ENCODE measurements around the gene PTGES2.

Gene PTGES2

DNA sequence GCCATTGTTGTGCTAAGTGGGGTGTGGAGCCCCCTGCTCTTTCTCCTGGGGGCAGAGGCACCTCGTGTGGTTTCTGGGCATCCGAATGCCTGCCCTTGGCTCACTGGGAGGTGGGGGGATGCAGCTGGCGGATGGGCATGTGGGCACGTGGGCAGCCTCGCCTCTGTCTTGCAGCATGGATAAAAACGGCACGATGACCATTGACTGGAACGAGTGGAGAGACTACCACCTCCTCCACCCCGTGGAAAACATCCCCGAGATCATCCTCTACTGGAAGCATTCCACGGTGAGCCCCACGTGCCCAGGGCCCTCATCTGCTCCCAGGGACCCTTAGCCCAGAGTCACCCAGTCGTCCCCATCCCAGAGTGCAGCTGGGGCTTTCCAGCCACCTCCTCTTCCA, 25.3 kb downstream of the PTGES2 start:
- no peak for DNase-seq

GRCh38 chr9:128101690-128102089, 25.8 kb downstream of the PTGES2 start:
- DNase-seq: no peak

DNA sequence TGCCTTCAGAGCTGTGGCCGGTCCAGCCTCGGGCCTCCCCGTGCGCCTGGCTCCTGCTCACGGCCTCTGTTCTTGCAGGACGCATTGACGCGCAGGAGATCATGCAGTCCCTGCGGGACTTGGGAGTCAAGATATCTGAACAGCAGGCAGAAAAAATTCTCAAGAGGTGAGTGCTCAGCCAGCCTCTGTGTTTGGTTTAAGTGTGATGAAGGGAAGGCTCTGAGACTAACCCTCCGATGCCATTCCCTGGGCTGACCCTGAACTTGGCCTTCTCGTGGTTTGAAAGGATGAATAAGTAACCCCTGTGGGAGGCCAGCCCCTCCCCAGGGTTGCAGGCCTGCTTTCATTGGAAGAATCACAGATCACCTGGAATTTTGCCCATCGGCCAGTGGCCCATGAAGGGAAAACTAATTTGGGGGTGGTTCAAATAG, 26.3 kb downstream of the PTGES2 start:
- DNase-seq: no peak

DNA sequence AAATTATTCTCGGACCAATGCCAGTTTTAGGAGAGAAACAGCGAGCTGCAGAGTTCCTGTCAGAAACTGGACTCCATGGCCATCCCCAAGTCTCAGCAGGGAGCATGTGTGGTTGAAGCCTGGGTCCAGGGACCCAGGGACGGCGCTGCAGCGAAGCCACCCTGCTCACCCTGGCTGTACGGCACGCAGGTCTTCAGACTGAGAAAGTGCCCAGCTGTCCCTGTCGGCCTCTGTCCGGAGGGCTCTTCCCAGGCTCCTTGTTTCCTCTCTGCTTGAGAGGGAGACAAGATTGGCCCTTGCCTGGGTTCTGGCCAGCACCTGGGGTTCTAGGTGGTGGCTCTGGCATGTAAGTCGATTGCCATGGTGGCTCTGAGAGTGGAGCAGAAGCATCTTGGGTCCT, 26.9 kb downstream of the PTGES2 start:
- DNase-seq: no peak

GRCh38 chr9:128099932-128100491, 27.5 kb downstream of the PTGES2 start:
- no peak for DNase-seq

- DNase-seq: no peak
Measured at GRCh38 chr9:128099231-128099931, 28.1 kb downstream of the PTGES2 start.

GRCh38 chr9:128098297-128099230, 29.0 kb downstream of the PTGES2 start:
- DNase-seq: peak in 1 of 2 donors; percentile 65

DNA sequence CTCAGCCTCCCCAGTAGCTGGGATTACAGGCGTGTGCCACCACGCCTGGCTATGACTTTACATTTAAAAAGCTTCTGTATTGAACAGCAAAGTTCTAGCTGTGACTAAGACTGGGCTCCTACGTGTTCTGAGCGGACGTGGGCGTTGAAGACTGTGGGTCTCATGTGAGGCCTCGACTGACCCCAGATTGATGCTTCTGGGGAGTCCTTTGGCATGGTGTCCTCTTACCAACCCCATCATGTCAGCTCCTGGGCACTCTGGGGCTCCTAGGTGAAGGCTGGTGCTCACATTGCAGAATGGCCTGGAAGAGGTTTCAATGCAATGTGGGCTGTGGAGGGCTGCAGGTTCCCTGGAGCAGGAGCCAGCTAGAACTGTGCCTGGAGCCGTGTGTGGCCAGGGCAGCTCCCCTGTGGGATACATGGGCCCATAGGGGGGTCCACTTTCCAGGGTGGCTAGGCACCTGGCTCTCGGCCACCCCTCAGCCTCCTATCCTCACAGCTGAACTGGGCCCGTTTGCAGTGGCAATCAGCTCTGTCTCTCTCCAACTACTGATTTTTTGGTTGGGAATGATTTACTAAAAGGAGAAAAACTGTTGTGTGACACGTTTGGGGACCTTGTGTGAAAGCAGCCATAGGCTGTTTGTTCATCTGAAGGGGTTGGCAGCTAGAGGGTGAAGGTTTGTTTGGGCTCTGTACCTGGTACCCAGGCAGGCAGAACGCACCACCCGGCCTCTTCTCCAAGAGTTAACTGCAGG, 29.8 kb downstream of the PTGES2 start:
- DNase-seq: no peak

GRCh38 chr9:128096616-128097536, 30.7 kb downstream of the PTGES2 start:
- no peak for DNase-seq

GRCh38 chr9:128094950-128095544, 32.5 kb downstream of the PTGES2 start:
- no peak for DNase-seq

GRCh38 chr9:128094166-128094949, 33.2 kb downstream of the PTGES2 start:
- DNase-seq: peak; percentile 71 to 76

DNA sequence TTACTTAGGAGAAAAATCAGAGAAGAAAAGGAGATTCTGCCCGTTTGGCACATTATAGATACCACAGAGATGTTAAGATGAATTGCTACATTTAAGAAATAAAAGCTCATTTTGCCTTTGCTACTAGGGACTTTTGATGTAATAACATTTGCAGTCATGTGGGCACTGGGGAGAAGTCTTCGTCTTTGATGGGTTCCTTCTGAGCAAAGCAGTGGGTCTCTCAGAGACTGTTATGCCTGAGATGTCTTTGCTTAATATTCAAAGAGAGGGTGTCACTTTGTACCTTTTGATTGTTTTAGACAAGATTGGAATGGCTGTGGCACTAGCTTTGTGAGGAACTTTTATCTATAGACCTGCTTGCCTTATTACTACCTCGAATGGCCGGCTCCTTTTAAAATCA, 34.5 kb downstream of the PTGES2 start:
- DNase-seq: no peak

GRCh38 chr9:128092199-128092977, 35.1 kb downstream of the PTGES2 start:
- no peak for DNase-seq

- DNase-seq: no peak
Measured at GRCh38 chr9:128091571-128091970, 36.0 kb downstream of the PTGES2 start.

GRCh38 chr9:128091144-128091543, 36.4 kb downstream of the PTGES2 start:
- DNase-seq: no peak

DNA sequence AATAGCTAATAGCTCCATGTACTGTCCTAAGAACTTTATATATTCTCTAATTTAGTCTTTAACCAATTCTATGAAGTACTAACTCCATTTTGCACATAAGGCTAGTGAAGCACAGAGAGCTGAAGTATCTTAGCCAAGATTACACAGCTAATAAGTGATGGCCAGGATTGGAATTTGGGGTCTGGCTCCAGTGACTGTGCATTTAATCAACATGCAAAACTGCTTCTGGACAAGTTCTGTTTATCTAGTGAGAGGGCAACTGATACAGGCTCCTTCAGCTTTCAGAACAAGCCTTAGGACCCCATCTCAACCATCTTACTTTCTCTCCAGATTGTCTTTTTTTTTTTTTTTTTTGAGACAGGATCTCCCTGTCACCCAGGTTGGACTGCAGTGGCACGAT, 38.2 kb downstream of the PTGES2 start:
- no peak for DNase-seq

- DNase-seq: no peak
Measured at GRCh38 chr9:128088253-128088945, 39.1 kb downstream of the PTGES2 start.

DNA sequence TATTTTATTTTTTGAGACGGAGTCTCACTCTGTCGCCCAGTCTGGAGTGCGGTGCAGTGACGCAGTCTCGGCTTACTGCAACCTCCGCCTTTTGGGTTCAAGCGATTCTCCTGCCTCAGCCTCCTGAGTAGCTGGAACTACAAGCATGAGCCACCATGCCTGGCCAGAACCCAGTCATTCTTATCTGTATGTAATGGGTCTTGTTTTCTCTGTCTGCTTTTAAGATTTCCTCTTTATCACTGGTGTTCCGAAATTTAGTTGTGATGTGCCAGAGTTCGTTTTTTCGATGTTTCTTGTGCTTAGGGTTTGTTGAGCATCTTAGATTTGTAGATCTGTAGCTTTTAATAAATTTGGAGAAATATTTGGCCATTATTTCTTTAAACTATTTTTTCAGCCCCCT, 40.3 kb downstream of the PTGES2 start:
- no peak for DNase-seq

GRCh38 chr9:128085943-128086342, 41.6 kb downstream of the PTGES2 start:
- DNase-seq: no peak

Data from stimulated activated CD4-positive, alpha-beta T cell treated with anti-CD3 and anti-CD28 coated beads, Interleukin-2, amount 100 ng/mL, for 48 hours (primary cell).